Right cardiac atrium (tissue), 5 donors: ENCODE results near the gene SH3TC1. TPM values are rescaled to one million over a fixed set of nuclear protein-coding genes. Genes with fewer than 3 reads are reported as not detected.
A peak's percentile ranks its signal among the peaks of the same experiment; 100 is the strongest.

Experiments
- ATAC-seq, 2 donors: fragments of 200-7000 bp; cut with Tn5 transposase; one replicate each; pipeline versions ENCODE4 v1.8.0 to v1.9.1; 2020; ENCODE audit warnings: moderate library complexity in 2 of 2, mild to moderate bottlenecking in 1 of 2
- DNase-seq, 3 donors: peaks; one replicate each; pipeline ENCODE4 v3.0.0-alpha.2; 2020
- H3K27ac ChIP-seq: one replicate; pipeline ENCODE4 v1.5.1; 2013; ENCODE audit warnings: mild to moderate bottlenecking, low read length, control low read depth, moderate library complexity
- H3K27me3 ChIP-seq: one replicate; pipeline ENCODE4 v1.6.1; 2013; ENCODE audit not compliant: control insufficient read depth, insufficient read depth
- H3K4me1 ChIP-seq: one replicate; pipeline ENCODE4 v1.6.1; 2013; ENCODE audit warnings: low read length; ENCODE audit not compliant: control insufficient read depth, insufficient read depth
- H3K4me3 ChIP-seq: one replicate; pipeline ENCODE4 v1.5.1; 2013; ENCODE audit warnings: low read length, control low read depth
- H3K9me3 ChIP-seq: one replicate; pipeline ENCODE4 v1.6.1; 2013; ENCODE audit warnings: low read length; ENCODE audit not compliant: control insufficient read depth
- WGBS: extraction: QIAGEN DNeasy Blood & Tissue Kit; methylation state at CpG from one replicate; pipeline ENCODE4 v1.1.7; 2013; 5-methylcytosine and 5-hydroxymethylcytosine counted together
- intact Hi-C, 4 donors: fragments of 100-400 bp; cut with DNase I; formaldehyde crosslinking; loops; one replicate each; pipeline versions ENCODE4 v1.11.0 to v1.14.0; 2022 to 2023
- polyA plus RNA-seq: library from polyadenylated mRNA; stranded (reverse); fragments of 200-250 nt; gene quantifications from one replicate; pipeline ENCODE4 v1.2.3, GENCODE V29; 2013
- total RNA-seq, 4 donors: library from RNA; stranded (reverse); fragmentation: NEBNext Ultra II Directional; extraction: Animal tissue kit (Norgen Biotek cat#: 25700); gene quantifications; one replicate each; pipeline ENCODE4 v1.2.1, GENCODE V29; 2021
- donor health status: healthy with polysubstance abuse.
- donor health status: DM: no; HTN: yes; CAD: no.
- donor health status: DM: no; HTN: no; CAD: no.
- donor health status: DM: no; HTN: yes; CAD: no; lungs with severe emphysema.
- donor health status: DM: yes; HTN: yes; CAD: no.

The SH3TC1 gene
- total and polyA plus RNA-seq, 5 donors = 5.4 to 17.1 (median 10.6) TPM

DNA sequence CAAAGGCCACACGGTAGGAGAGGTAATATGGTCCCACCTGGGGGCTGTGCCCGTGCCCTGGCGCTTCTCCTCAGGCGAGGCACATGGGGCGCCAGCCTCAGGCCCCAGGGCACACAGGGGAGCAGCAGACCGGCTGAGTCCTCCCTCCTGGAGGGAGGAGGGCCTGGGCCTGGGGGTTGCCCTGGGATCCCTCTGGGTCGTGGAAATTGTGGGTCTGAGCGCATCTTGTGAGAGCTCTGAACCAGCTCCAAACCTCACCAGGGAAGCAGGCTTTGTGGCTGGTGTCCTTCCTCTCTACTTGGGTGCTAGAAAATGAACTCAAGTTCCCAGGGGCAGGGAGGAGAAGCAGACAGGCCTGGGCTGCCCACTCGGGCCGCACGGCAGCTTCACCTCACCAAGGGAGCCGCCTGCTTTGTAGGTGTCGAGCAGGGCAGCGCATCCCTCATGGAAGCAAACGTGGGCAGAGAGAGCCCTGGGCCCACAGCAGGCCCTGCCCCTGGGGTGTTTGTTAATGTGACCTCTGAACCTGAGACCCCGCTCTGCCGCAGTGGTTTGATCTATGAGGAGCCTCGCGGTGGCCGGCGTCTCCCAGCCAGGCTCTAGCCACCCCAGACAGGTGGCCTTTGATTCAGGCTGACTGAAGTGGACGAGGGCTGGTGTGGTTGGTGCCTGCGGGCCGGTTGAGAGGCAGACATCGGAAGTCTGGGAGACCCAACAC is 81.2 kb downstream of the SH3TC1 start:
- peak in 2 of 3 donors; percentile 51 to 57 for DNase-seq
- no peak overlapping the region for H3K27ac ChIP-seq
- intact Hi-C loops = no loop called here

DNA sequence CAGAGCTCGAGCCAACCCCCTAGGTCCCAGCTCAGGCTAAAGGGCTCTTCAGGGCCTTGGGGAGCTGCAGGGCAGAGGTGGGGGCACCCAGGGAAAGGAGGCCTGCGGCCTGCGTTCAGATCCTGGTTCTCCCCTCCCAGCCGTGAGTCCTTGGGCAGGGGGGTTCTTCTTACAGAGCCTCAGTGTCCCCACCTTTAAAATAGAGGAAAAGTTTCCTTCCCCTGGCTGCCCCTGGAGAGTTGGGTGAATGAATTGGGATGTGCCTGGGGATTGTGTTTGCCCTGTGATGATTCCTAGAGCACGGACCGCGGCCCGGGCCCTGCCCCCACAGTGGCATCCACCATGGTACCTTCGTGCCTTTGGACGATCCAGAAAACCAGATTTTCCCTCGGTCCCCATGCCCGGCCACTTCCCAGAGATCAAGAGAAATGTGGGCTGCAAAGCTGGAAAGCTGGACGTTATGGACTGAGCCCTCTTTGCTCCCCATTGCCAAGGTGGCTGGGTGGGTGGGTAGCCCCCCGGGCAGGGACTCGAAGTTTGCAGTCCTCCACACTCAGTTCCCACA is 81.9 kb downstream of the SH3TC1 start:
- no peak for ATAC-seq
- 90% methylated on average over 15 of the region's 15 CpGs for WGBS
- H3K27me3 ChIP-seq = no peaks in the 10 kb centered on the region
- H3K9me3 ChIP-seq = no peaks in the 10 kb centered on the region
- H3K4me1 ChIP-seq = peaks cover 1% of the 10 kb centered on the region
- no peak overlapping the region for H3K4me3 ChIP-seq
- H3K27ac ChIP-seq = no peak overlapping the region
- intact Hi-C loops = no loop called here
- DNase-seq = peak in 2 of 3 donors; percentile 42 to 43

More for the DNA sequence above, 81.2 kb downstream of the SH3TC1 start:
- H3K9me3 ChIP-seq = no peaks in the 10 kb centered on the region
- no peaks in the 10 kb centered on the region for H3K27me3 ChIP-seq
- ATAC-seq = no peak
- H3K4me3 ChIP-seq = no peak overlapping the region
- WGBS = 88% methylated on average over 25 of the region's 25 CpGs
- H3K4me1 ChIP-seq = peaks cover 5% of the 10 kb centered on the region

DNA sequence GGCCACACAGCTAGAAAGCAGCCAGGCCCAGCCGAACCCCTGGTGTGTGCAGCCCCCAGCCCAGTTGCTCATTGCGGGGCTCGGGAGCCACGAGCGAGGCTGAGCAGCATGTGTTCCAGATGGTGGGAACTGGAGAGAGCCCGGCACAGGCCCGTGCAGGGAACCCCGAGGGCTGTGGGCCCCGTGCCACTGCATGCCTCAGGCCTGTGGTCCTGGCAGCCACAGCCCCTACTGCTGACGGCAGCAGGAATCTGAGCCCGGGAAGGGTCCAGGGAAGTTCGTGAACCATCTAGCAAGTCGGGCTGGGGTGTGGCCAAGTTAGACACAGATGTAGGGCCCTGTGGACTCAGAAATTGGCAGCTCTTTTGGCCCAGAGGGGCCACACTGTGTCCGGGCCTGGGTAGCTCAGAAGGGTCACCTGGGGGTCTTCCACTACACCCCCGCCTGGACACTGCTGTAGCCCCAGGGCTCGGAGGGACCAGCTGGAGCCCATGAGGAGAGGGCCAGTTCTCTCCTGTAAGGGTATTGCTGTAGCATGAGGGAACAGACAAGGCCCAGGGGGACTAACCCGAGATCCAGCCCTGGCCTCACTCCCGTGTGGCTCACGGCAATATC is 82.5 kb downstream of the SH3TC1 start:
- no peak overlapping the region for H3K27ac ChIP-seq
- 53% methylated on average over 19 of the region's 19 CpGs for WGBS

DNA sequence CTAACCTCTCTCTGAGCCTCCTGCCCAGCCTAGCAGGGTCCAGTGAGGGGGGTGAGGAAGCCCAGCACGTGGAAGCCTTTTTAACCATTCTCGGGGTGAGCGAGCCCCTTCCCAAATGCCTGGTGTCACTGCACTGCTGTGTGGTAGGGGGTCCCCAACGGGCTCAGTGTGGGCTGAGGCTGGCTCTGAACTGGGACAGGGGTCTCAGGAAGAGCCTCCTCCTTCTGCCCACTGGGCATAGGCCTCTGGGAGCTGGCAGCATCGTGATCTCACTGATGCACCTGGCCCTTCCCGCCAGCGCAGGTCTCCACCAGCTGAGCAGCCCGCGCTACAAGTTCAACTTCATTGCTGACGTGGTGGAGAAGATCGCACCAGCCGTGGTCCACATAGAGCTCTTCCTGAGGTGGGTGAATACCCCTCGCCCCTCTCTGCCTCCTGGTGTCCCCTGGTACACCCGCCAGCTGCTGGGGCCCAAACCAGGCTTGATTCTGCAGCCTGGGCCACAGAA is 83.1 kb downstream of the SH3TC1 start:
- Histone ChIP-seq H3K9me3 (no peaks in the 10 kb centered on the region), H3K27me3 (no peaks in the 10 kb centered on the region), H3K4me3 (no peak overlapping the region), H3K4me1 (no peaks in the 10 kb centered on the region), H3K27ac (no peak overlapping the region)
- WGBS = 90% methylated on average over 14 of the region's 14 CpGs
- ATAC-seq (no peak), DNase-seq (peak in 1 of 3 donors; percentile 60)
- intact Hi-C loops = no loop called here

More for the DNA sequence above, 82.5 kb downstream of the SH3TC1 start:
- no peaks in the 10 kb centered on the region for H3K27me3 ChIP-seq
- no peaks in the 10 kb centered on the region for H3K4me1 ChIP-seq
- no peaks in the 10 kb centered on the region for H3K9me3 ChIP-seq
- H3K4me3 ChIP-seq = no peak overlapping the region
- DNase-seq (peak; percentile 91 to 96 (median 95)), ATAC-seq (peak; percentile 63 to 81)
- intact Hi-C loops = no loop called here

DNA sequence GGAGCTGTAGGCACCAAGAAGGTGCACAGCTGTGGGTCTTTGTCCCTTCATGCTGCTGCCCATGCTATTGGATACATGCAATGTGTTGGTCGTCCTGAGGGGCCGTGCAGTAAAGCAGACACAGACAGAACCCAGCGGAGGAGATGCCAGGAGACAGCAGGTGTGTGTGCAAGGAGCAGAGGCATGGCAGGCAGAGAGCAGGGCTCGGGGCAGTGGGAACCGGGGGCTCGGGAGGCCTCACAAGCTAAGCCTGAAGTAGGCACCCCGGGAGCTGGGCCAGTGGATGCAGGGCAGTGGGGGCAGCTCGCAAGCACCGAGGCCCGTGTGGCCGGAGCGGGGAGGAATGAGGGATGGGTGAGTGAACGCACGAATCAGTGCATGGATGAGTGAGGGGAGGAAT is 83.7 kb downstream of the SH3TC1 start:
- ATAC-seq (no peak), DNase-seq (peak; percentile 15 to 62 (median 59))
- Histone ChIP-seq H3K4me3 (no peak overlapping the region), H3K27me3 (no peaks in the 10 kb centered on the region), H3K9me3 (no peaks in the 10 kb centered on the region), H3K27ac (no peak overlapping the region), H3K4me1 (no peaks in the 10 kb centered on the region)
- intact Hi-C loops = no loop called here
- 92% methylated on average over 14 of the region's 14 CpGs for WGBS

DNA sequence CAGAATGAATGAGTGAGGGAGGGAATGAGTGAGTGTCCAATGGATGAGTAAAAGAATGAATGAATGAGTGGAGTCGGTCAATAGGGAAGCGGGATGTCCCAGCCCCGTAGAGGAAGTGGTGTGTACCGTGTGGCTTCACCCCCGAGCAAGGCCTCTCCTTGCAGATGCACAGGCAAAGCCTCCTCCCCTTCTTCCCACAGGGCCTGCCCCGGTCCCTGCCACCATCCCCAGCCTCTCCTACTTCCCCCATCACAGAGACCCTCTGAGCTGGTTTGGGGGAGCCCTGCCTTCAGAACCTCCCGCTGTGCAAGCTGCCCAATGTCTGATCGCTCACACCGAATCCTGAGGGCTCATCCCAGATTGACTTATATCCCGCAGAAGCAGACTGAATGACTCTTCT is 84.1 kb downstream of the SH3TC1 start:
- peak in 2 of 3 donors; percentile 13 to 49 for DNase-seq
- no peak overlapping the region for H3K27ac ChIP-seq

DNA sequence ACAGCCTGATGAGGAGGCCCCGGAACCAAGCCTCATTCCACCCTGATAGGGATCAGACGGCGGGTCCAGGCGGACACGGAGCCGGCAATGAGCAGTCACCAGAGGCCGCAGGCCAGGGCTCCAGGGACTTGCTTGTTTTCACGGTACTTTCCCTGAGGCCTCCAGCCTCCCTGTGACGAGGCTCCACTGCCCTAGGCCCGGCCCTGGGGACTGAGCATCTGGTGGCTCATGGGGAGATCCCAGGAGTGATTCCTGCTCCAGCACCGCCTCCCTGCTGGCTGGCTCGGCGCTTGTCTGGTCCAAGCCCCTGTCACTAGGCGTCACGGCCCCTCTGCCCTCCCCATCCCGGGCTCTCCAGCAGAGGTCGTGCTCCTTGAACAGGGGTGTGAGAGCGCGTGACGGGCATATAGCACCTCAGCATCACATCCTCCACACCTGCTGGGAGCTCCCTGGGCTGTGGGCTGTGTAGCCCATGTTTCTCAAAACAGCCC is 84.6 kb downstream of the SH3TC1 start:
- H3K27me3 ChIP-seq = no peaks in the 10 kb centered on the region
- H3K9me3 ChIP-seq = no peaks in the 10 kb centered on the region
- H3K4me3 ChIP-seq = no peak overlapping the region
- ATAC-seq (no peak), DNase-seq (peak; percentile 42 to 76 (median 69))
- WGBS = 69% methylated on average over 20 of the region's 20 CpGs
- intact Hi-C loops = no loop called here
- H3K4me1 ChIP-seq = no peaks in the 10 kb centered on the region
- H3K27ac ChIP-seq = no peak overlapping the region

More for the DNA sequence above, 84.1 kb downstream of the SH3TC1 start:
- H3K4me3 ChIP-seq = no peak overlapping the region
- 79% methylated on average over 10 of the region's 10 CpGs for WGBS
- ATAC-seq = no peak
- H3K27me3 ChIP-seq = no peaks in the 10 kb centered on the region
- no peaks in the 10 kb centered on the region for H3K9me3 ChIP-seq
- intact Hi-C loops = no loop called here
- no peaks in the 10 kb centered on the region for H3K4me1 ChIP-seq

DNA sequence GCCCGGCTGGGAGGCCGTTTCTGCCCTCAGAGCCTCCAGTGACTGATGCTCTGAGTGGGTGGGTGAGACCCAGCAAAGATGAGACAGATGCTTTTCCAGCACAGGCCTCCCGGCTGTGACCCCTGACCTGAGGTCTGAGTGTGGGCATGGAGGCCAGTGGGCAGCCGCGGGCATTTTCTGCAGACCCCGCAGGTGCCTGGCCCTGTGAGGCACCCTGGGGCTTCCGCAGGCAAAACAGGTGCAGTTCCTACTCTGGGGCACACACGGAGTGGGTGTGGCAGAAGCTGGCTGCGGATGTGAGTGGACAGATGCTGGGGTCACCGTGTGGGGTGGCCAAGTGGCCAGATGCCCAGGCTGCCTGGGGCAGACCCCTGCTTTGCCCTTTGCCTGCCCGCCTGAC is 85.3 kb downstream of the SH3TC1 start:
- no peaks in the 10 kb centered on the region for H3K27me3 ChIP-seq
- WGBS = 78% methylated on average over 11 of the region's 11 CpGs
- ATAC-seq = no peak
- H3K4me3 ChIP-seq = no peak overlapping the region
- H3K4me1 ChIP-seq = no peaks in the 10 kb centered on the region
- peak; percentile 16 to 55 (median 34) for DNase-seq
- H3K9me3 ChIP-seq = no peaks in the 10 kb centered on the region
- no peak overlapping the region for H3K27ac ChIP-seq
- intact Hi-C loops = no loop called here

DNA sequence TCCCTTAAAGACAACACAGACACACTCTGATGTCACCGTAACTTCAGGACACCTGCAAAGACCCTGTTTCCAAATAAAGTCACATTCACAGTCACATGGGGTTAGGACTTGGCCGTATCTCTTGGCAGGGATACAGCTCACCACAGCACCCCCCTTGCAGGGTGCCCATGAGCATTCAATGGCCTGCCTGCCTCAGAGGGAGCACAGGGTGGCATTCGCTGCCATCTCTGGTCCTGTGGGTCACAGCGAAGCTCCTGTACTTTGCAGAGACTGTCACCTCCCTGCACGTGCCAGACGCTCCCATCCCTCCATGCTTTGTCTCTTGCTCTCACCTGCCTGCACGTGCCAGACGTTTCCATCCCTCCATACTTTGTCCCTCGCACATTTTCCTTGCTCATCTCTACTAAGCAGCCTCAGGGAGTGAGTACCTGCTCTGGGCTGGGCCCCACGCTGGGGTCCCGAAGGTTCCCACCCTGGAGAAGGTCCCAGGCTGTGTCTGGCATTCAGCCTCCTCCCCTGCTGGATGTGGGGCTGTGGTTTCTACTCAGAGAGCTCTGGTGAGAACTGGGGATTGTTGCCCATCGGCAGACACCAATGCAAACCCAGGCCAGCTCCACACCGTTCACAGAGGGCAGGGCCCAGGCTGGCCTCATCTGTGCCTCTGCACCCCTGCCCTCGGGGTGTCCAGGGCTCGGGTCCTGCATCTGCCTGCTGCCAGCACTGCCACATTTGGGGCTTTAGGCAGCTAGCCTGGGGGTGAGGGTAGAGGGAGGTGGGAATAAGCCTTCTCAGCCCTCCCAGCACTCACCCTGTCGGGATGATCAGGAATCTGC is 86.3 kb downstream of the SH3TC1 start:
- Histone ChIP-seq H3K4me1 (no peaks in the 10 kb centered on the region), H3K4me3 (no peak overlapping the region), H3K9me3 (no peaks in the 10 kb centered on the region), H3K27ac (no peak overlapping the region), H3K27me3 (no peaks in the 10 kb centered on the region)
- intact Hi-C loops = no loop called here
- WGBS = 71% methylated on average over 16 of the region's 16 CpGs
- ATAC-seq = no peak
- peak; percentile 11 to 55 (median 50) for DNase-seq

DNA sequence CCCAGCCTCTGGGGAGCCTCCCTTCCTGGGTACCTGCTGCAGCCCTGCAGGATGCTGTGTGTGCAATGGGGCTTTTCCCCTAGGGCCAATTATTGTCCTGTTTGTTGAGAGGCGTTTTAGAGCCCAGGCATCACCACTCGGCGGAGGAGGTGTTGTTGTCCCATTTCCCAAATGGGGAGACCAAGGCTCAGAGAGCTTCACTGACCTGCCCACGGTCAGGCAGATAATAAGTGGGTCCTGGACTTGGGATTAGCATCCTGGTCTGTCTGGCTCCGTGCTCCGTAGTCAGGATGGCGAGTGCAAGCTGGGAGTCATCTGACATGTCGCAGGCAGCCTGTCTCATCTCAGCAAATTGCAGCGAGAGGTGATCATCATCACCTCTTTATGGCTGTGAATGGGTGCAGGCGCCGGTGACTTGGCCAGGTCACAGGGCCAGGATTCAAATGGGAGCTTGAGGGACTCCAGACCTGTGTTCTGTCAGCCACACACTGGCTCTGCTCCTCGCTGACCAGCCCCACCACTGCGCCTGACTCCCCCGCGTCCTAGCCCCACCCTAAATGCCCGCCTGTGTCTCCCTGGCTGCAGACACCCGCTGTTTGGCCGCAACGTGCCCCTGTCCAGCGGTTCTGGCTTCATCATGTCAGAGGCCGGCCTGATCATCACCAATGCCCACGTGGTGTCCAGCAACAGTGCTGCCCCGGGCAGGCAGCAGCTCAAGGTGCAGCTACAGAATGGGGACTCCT is 87.1 kb downstream of the SH3TC1 start:
- intact Hi-C loops = no loop called here
- peak; percentile 8 to 37 for ATAC-seq
- Histone ChIP-seq H3K4me1 (no peaks in the 10 kb centered on the region), H3K4me3 (no peak overlapping the region), H3K9me3 (no peaks in the 10 kb centered on the region), H3K27ac (no peak overlapping the region), H3K27me3 (no peaks in the 10 kb centered on the region)
- 68% methylated on average over 23 of the region's 23 CpGs for WGBS
- peak; percentile 35 to 77 (median 73) for DNase-seq
